Right renal cortex interstitium (tissue), 3 donors: Measurements from ENCODE around the gene CEP44. TPM values are rescaled to one million over a fixed set of nuclear protein-coding genes. Genes with fewer than 3 reads are reported as not detected.
"Not testable (repeated sequence)": the region's sequence is repeated elsewhere in the genome, so short reads cannot be mapped to it uniquely, and the experiment has no call there.

ENCODE experiments used
- DNase-seq, 3 donors: peaks; one replicate each; pipeline ENCODE4 v3.0.0-alpha.2; 2013; ENCODE audit warnings: low read depth in 3 of 3, low spot score in 2 of 3
- polyA plus RNA-seq, 3 donors: library from polyadenylated mRNA; unstranded; fragments of 120-200 nt; gene quantifications; one replicate each; pipeline ENCODE4 v1.2.1, GENCODE V29; 2013; ENCODE audit not compliant: insufficient read length in 3 of 3

The CEP44 gene
- polyA plus RNA-seq, 3 donors = 19.3 to 21.2 (median 20.5) TPM

- DNase-seq = peak in 1 of 3 donors; percentile 5
These were observed 35.4 kb downstream of the CEP44 start for GRCh38 chr4:174318829-174319764.

GRCh38 chr4:174320494-174321199 is 36.9 kb downstream of the CEP44 start:
- no peak for DNase-seq

- no peak for DNase-seq
These were observed 40.5 kb downstream of the CEP44 start for GRCh38 chr4:174324236-174324635.

GRCh38 chr4:174324725-174325124 is 41.0 kb downstream of the CEP44 start:
- no peak for DNase-seq

GRCh38 chr4:174332741-174333493 is 49.2 kb downstream of the CEP44 start:
- no peak for DNase-seq

GRCh38 chr4:174334628-174335027 is 50.9 kb downstream of the CEP44 start:
- DNase-seq = no peak

- DNase-seq = no peak
These were observed 57.0 kb downstream of the CEP44 start for GRCh38 chr4:174340714-174341113.

- DNase-seq = no peak
These were observed 65.4 kb downstream of the CEP44 start for GRCh38 chr4:174349156-174349555.

GRCh38 chr4:174352061-174352819 is 68.5 kb downstream of the CEP44 start:
- DNase-seq = no peak

GRCh38 chr4:174357321-174357720 is 73.6 kb downstream of the CEP44 start:
- DNase-seq = no peak

- no peak for DNase-seq
These were observed 74.7 kb downstream of the CEP44 start for GRCh38 chr4:174358410-174358809.

GRCh38 chr4:174358829-174359228 is 75.1 kb downstream of the CEP44 start:
- DNase-seq = no peak

- no peak for DNase-seq
These were observed 78.6 kb downstream of the CEP44 start for GRCh38 chr4:174362340-174362739.

- not testable (repeated sequence) for DNase-seq
These were observed 80.1 kb downstream of the CEP44 start for GRCh38 chr4:174363782-174364181.

GRCh38 chr4:174365018-174365587 is 81.4 kb downstream of the CEP44 start:
- peak in 2 of 3 donors; percentile 16 to 29 for DNase-seq

- no peak for DNase-seq
These were observed 86.3 kb downstream of the CEP44 start for GRCh38 chr4:174369985-174370384.

- DNase-seq = no peak
These were observed 90.1 kb downstream of the CEP44 start for GRCh38 chr4:174373821-174374220.

- no peak for DNase-seq
These were observed 91.7 kb downstream of the CEP44 start for GRCh38 chr4:174375422-174375821.

- DNase-seq = no peak
These were observed 93.9 kb downstream of the CEP44 start for GRCh38 chr4:174377613-174378012.

GRCh38 chr4:174378951-174379350 is 95.2 kb downstream of the CEP44 start:
- no peak for DNase-seq
